Measurements from ENCODE around the gene KIF26B.

Gene KIF26B

GRCh38 chr1:245537992-245538391, 383.2 kb downstream of the KIF26B start:
- Histone ChIP-seq H3K9me2 (replicated peaks; ENCODE audit: low read depth, low read length) (no peaks in the 10 kb centered on the region), H3K9me3 (ENCODE audit: insufficient read depth, low read depth, low read length) (no peaks in the 10 kb centered on the region), H3F3A (ENCODE audit: low read depth) (no peaks in the 10 kb centered on the region), H3K4me2 (ENCODE audit: low read depth, low read length, poor library complexity, severe bottlenecking) (no peak overlapping the region), H3K9ac (ENCODE audit: low read depth, low read length, poor library complexity, severe bottlenecking) (no peak overlapping the region), H3K36me3 (ENCODE audit: insufficient read depth, low read length) (no peaks in the 10 kb centered on the region), H2AFZ (ENCODE audit: low read length) (no peak overlapping the region), H3K79me2 (ENCODE audit: insufficient read depth, low read length) (no peaks in the 10 kb centered on the region), H3K4me3 (ENCODE audit: low read length, poor library complexity, severe bottlenecking) (no peak overlapping the region), H3K27me3 (ENCODE audit: insufficient read depth, low read length, poor library complexity, severe bottlenecking) (no peaks in the 10 kb centered on the region), H3K4me1 (ENCODE audit: insufficient read depth, low read length, poor library complexity, severe bottlenecking) (no peaks in the 10 kb centered on the region), H4K20me1 (ENCODE audit: insufficient read depth, low read length, poor library complexity, severe bottlenecking) (no peaks in the 10 kb centered on the region)
- TF ChIP-seq, protein P1, sequence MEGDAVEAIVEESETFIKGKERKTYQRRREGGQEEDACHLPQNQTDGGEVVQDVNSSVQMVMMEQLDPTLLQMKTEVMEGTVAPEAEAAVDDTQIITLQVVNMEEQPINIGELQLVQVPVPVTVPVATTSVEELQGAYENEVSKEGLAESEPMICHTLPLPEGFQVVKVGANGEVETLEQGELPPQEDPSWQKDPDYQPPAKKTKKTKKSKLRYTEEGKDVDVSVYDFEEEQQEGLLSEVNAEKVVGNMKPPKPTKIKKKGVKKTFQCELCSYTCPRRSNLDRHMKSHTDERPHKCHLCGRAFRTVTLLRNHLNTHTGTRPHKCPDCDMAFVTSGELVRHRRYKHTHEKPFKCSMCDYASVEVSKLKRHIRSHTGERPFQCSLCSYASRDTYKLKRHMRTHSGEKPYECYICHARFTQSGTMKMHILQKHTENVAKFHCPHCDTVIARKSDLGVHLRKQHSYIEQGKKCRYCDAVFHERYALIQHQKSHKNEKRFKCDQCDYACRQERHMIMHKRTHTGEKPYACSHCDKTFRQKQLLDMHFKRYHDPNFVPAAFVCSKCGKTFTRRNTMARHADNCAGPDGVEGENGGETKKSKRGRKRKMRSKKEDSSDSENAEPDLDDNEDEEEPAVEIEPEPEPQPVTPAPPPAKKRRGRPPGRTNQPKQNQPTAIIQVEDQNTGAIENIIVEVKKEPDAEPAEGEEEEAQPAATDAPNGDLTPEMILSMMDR (conservative IDR thresholded peaks at IDR 0.05; ENCODE audit: low read length) = no peak
- TF ChIP-seq EZH2phosphoT487 (IDR thresholded peaks at IDR 0.05; ENCODE audit: borderline replicate concordance) = no peak

GRCh38 chr1:245538671-245539070, 383.9 kb downstream of the KIF26B start:
- TF ChIP-seq, protein P1 (conservative IDR thresholded peaks at IDR 0.05; ENCODE audit: low read length) = no peak
- TF ChIP-seq EZH2phosphoT487 (IDR thresholded peaks at IDR 0.05; ENCODE audit: borderline replicate concordance) = no peak

GRCh38 chr1:245541369-245541768, 386.6 kb downstream of the KIF26B start:
- Histone ChIP-seq H3K9me2 (replicated peaks; ENCODE audit: low read depth, low read length) (no peaks in the 10 kb centered on the region), H4K20me1 (ENCODE audit: insufficient read depth, low read length, poor library complexity, severe bottlenecking) (no peaks in the 10 kb centered on the region), H3K27me3 (ENCODE audit: insufficient read depth, low read length, poor library complexity, severe bottlenecking) (no peaks in the 10 kb centered on the region), H3K4me1 (ENCODE audit: insufficient read depth, low read length, poor library complexity, severe bottlenecking) (no peaks in the 10 kb centered on the region), H3K4me2 (ENCODE audit: low read depth, low read length, poor library complexity, severe bottlenecking) (no peak overlapping the region), H3F3A (ENCODE audit: low read depth) (no peaks in the 10 kb centered on the region), H3K4me3 (ENCODE audit: low read length, poor library complexity, severe bottlenecking) (no peak overlapping the region), H3K9ac (ENCODE audit: low read depth, low read length, poor library complexity, severe bottlenecking) (no peak overlapping the region), H3K36me3 (ENCODE audit: insufficient read depth, low read length) (no peaks in the 10 kb centered on the region), H3K9me3 (ENCODE audit: insufficient read depth, low read depth, low read length) (no peaks in the 10 kb centered on the region), H3K79me2 (ENCODE audit: insufficient read depth, low read length) (no peaks in the 10 kb centered on the region), H2AFZ (ENCODE audit: low read length) (no peak overlapping the region)
- no peak for TF ChIP-seq EZH2phosphoT487 (IDR thresholded peaks at IDR 0.05; ENCODE audit: borderline replicate concordance)
- TF ChIP-seq, protein P1 (conservative IDR thresholded peaks at IDR 0.05; ENCODE audit: low read length) = no peak

More at GRCh38 chr1:245538671-245539070, 383.9 kb downstream of the KIF26B start:
- no peaks in the 10 kb centered on the region for H3K9me3 ChIP-seq (ENCODE audit: insufficient read depth, low read depth, low read length)
- H3K27me3 ChIP-seq (ENCODE audit: insufficient read depth, low read length, poor library complexity, severe bottlenecking) = no peaks in the 10 kb centered on the region
- H3K9ac ChIP-seq (ENCODE audit: low read depth, low read length, poor library complexity, severe bottlenecking) = no peak overlapping the region
- H3K4me2 ChIP-seq (ENCODE audit: low read depth, low read length, poor library complexity, severe bottlenecking) = no peak overlapping the region
- no peaks in the 10 kb centered on the region for H3K79me2 ChIP-seq (ENCODE audit: insufficient read depth, low read length)
- H4K20me1 ChIP-seq (ENCODE audit: insufficient read depth, low read length, poor library complexity, severe bottlenecking) = no peaks in the 10 kb centered on the region
- H3K4me1 ChIP-seq (ENCODE audit: insufficient read depth, low read length, poor library complexity, severe bottlenecking) = no peaks in the 10 kb centered on the region
- no peak overlapping the region for H3K4me3 ChIP-seq (ENCODE audit: low read length, poor library complexity, severe bottlenecking)
- no peaks in the 10 kb centered on the region for H3F3A ChIP-seq (ENCODE audit: low read depth)
- H3K36me3 ChIP-seq (ENCODE audit: insufficient read depth, low read length) = no peaks in the 10 kb centered on the region
- H3K9me2 ChIP-seq (replicated peaks; ENCODE audit: low read depth, low read length) = no peaks in the 10 kb centered on the region
- H2AFZ ChIP-seq (ENCODE audit: low read length) = no peak overlapping the region

All from Loucy (cell line).